HG02763 (cell line): Measurements from ENCODE around the gene PLAAT4.
A peak's percentile ranks its signal among the peaks of the same experiment; 100 is the strongest.
"Not testable (repeated sequence)": the region's sequence is repeated elsewhere in the genome, so short reads cannot be mapped to it uniquely, and the experiment has no call there.

ENCODE experiments used
- ATAC-seq: cut with Tn5 transposase; IDR thresholded peaks from one replicate; pipeline ENCODE4 v1.9.1; 2021; ENCODE audit warnings: mild to moderate bottlenecking, moderate library complexity; ENCODE audit not compliant: unreplicated experiment

Gene PLAAT4

GRCh38 chr11:63537293-63538101, 889 bp downstream of the PLAAT4 start:
- no peak for ATAC-seq

DNA sequence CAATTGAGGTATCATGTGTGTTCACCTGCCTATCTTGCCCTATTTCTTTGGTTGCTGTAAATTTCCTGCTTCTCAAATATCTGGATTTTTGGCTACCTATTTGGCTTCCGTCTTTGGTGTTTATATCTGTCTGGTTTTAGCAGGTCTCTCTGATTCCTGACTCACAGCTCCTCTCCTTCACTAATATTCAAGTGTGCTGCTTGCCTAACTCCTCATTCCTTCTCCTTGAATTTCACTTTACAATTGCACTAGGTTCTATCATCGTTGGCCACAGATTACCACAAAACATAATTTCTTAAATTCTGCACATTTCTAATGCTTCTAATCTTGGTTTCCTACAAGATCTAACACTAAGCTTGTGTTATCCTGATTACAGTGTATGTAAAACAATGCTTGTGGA, 5.9 kb downstream of the PLAAT4 start:
- not testable (repeated sequence) for ATAC-seq

GRCh38 chr11:63543711-63544110, 7.1 kb downstream of the PLAAT4 start:
- ATAC-seq = no peak

DNA sequence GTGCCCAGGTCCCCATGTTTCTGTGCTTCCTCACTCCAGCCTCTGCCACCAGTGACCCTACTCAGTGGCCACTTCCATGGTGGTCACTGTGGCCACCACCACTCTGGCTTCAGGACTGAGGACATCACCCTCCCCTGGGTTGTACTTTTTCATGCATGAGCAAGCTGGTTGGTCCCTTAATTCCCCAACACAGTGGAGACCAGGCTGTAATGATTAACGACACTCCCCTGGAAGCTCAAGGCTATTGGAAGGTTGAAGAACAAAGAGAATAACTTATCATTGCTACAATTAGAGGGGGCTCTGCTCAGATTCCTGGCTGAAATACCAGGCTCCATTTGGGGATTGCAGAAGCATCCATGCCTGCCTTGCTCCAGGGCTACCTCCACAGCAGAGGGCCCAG, 10.5 kb downstream of the PLAAT4 start:
- ATAC-seq = no peak

DNA sequence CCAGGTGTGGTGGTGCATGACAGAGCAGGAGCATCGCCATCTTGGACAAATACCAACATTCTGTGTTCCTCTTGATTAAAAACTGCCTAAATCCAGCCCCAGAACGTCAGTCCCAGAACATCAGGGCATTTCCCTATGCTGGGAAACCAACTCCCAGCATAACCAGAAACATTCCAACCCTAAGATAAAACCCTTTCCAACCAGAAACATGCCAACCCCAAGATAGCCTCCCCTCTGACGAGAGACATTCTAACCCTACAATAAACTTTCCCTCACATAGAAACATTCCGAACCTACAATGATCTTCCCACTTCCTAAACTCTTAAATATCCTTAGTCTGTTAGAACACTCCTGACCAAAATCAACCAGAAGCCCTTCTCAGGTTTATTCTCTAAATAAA, 11.6 kb downstream of the PLAAT4 start:
- no peak for ATAC-seq

GRCh38 chr11:63549411-63549810, 12.8 kb downstream of the PLAAT4 start:
- no peak for ATAC-seq

- not testable (repeated sequence) for ATAC-seq
These were observed 13.6 kb downstream of the PLAAT4 start for GRCh38 chr11:63550156-63550700.

DNA sequence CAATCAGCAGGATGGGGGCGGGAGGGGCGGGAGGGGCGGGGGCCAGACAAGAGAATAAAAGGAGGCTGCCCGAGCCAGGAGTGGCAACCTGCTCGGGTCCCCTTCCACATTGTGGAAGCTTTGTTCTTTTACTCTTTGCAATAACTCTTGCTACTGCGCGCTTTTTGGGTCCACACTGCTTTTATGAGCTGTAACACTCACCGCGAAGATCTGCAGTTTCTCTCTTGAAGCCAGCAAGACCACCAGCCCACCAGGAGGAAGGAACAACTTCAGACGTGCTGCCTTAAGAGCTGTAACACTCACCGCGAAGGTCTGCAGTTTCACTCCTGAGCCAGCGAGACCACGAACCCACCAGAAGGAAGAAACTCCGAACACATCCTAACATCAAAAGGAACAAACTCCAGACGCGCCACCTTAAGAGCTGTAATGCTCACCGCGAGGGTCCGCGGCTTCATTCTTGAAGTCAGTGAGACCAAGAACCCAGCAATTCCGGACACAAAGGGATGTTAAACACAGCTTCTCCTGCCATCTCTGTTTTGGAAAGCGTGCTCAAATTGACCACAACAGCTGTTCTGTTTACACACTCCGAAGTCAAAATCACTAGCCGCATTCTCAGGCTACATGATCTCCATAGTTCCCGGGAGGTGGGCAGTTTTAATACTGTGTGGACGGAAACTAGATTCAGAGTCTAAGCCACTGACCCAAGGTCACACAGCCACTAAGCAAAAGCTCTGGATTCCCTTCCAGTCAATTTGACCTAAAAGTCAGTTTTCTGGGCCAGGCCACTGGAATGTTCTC, 14.7 kb downstream of the PLAAT4 start:
- ATAC-seq = no peak

DNA sequence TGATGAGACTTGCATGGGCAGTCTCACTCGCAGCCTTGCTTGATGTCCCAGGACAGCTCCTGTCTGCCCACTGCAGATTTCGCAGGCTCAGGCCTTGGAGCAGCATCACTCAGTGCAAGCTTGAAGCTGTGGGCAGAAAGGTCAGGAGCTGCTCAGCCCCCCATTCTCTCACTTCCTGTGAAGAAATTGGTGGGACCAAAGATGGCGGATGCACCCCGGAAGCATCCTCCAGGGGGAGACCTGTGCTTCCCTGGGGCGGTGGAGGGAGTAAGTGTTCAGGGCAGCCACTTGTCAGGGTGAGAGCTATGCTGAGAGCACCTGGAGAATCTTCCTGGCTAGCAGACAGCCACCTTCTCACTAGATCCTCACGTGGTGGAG, 15.3 kb downstream of the PLAAT4 start:
- no peak for ATAC-seq

DNA sequence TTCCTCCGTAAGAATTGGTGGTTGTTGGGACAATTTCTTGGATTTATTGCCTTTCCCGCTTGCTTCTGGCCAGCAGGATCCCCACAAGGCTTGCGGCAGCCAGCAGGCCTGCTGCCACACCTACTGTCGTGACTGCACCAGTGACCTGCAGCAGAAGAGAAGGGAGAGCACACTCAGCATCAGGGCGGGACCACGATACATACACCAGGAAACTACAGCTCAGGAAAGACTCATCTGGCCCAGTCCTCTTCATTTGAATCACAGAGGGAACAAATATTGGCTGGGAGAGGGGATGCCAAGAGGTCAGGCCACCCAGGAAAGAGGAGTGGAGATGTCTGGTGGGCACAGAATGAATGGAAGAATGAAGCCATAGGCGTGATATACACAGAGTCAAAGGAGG, 16.3 kb downstream of the PLAAT4 start:
- no peak for ATAC-seq

GRCh38 chr11:63553759-63554158, 17.2 kb downstream of the PLAAT4 start:
- ATAC-seq = peak; percentile 54

DNA sequence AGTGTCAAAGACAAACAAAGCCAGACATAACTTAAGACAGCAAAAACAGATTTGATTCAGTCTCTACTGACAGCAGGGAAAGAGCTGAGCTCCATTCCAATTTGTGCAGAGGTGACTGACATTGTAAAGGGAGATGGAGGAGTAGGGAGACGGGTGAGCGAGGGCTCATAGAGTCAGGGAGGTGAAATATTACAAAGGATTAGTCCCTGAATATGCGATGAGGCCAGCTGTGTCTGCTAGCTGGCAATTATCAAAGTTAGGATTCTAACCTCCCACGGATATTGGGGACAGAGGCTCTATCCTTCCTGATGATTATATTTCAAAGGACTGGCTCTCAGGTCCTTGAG, 18.2 kb downstream of the PLAAT4 start:
- no peak for ATAC-seq

GRCh38 chr11:63556404-63557013, 19.9 kb downstream of the PLAAT4 start:
- ATAC-seq = no peak

DNA sequence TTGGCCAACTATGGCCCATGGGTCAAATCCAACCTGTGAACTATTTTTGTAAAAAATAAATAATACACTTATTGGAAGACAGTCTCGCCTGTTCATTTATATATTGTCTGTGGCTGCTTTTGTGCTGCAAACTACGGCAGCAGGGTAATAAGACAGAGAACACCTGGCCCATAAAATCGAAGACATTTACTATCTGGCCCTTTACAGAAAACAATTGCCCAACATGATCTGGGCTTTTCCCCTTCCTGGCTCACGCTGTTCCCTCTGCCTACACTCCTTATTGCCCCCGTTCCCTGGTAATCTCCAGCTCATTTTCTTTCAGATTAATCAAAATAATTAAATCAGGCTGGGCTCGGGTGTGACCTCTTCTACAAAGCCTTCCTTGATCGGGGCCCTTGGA, 21.0 kb downstream of the PLAAT4 start:
- ATAC-seq = no peak

DNA sequence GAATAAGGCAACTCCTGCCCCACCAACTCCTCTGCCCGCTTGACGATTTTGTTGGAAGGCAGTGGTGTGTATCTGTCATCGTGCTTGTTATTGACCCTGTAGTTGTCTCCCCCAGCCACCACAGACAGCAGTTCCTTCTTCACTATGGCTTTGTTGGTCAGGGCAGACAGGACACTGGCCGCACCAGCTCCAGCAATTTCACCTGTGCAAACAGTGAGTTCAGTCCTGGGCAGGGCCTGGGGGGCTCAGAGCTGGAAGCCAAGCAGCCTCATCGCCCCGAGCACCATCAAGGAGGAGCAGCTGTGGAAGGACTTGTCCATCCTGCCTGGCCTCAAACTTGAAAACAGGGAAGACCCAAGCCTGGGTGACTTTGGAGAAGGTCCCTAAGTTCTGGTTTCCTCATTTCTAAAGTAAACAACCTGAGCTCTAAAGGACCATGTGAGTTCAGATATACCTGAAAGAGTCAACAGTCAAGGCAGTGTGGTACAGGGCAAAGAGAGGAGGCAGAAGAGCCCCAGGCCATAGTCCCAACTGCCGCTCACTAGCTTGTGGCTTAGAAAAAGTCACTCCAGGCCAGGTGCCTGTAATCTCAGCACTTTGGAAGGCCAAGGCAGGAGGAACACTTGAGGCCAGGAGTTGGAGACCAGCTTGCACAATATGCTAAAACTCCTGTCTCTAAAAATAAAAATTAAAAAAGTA, 22.0 kb downstream of the PLAAT4 start:
- ATAC-seq = no peak

DNA sequence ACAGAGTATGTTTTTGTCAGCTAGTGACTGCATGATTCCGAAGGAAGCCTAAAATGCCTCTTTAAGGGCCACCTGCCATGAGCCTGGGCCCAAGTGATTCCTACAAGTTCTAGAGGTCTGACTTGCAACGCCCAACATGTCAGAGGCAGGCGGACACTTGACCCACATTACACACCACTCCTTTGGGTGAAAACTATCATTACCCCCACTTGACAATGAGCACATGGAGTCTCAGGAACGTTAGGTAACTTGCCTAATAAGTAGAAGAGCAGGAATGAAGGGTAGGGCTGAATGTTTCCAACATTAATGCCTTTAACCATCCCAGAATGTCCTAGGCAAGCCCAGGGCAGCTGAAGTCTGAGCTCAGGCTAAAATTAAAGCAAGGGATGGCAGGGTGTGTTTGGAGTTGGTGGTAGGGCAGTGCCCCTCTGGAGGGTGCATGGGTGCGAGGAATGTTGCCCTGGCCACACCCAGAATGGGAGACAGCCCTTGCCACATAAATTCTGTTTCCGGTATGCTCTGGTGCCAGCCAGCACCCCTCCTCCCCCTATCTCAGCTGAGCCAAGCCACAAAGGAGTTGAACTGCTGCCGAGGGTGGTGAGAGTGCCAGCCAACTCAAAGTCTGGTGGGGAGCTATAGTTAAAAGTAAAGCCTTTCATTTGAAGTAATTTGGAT, 24.0 kb downstream of the PLAAT4 start:
- no peak for ATAC-seq

DNA sequence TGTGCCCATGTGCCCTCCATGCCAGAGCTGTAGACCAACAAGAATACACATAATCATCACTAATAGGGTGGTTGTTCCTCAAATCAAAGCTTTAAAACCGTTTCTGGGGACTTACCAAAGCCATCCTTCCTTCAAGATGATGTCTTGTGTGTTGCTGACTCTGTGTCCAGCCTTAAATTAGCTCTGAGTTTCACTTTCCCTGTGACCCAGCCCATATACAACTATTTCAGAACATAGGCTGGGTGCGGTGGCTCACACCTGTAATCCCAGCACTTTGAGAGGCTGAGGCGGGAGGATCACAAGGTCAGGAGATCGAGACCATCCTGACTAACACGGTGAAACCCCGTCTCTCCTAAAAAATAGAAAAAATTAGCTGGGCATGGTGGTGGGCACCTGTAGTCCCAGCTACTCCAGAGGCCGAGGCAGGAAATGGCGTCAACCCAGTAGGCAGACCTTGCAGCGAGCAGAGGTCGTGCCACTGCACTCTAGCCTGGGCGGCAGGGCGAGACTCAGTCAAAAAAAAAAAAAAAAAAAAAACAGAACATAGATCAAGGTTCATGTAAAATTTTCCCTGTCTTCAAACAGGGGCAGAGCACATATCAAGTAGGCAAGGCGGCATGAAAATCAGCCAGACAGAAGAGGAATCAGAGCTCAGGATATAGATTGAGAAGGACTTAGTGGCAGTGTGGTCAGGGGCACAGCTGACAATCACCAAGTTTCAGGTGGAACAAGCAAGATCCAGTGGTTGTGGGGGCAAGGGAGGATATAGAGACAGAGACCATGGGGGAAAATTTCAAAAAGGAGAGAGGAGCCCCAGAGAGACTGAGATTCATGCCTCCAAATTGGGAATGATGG, 26.8 kb downstream of the PLAAT4 start, which contains the start of gene PLAAT2:
PLAAT2 (minus strand) TSS at position 179 of the 855 bp plus-strand sequence; CDS start at position 124, 55 bp downstream.
- no peak for ATAC-seq

GRCh38 chr11:63564056-63564774, 27.6 kb downstream of the PLAAT4 start:
- peak; percentile 75 for ATAC-seq
